Astrocyte of the cerebellum (primary cell): ENCODE measurements around the gene RPL22.

Experiments
- DNase-seq: peaks from one replicate; pipeline ENCODE4 v3.0.0-alpha.2; 2011; ENCODE audit warnings: low read depth
- H3K4me3 ChIP-seq: 2 replicates; pipeline ENCODE4 v1.5.1; 2011; ENCODE audit warnings: mild to moderate bottlenecking, low read depth, low read length, moderate library complexity
- CTCF ChIP-seq: IDR thresholded peaks from 2 replicates; pipeline ENCODE4 v1.5.1; 2012; ENCODE audit warnings: low read length, low read depth, moderate library complexity, mild to moderate bottlenecking; ENCODE audit errors: missing control alignments
- in situ Hi-C: cut with HindIII; loops from 2 replicates; pipeline ENCODE4 v1.10.0; 2017; ENCODE audit warnings: low sequenced_read_pairs

Gene RPL22

GRCh38 chr1:6149597-6149996 is 49.8 kb downstream of the RPL22 start:
- H3K4me3 ChIP-seq: no peak overlapping the region
- no peak for TF ChIP-seq CTCF
- DNase-seq: no peak
- in situ Hi-C loops: no loop called here

GRCh38 chr1:6148497-6149241 is 50.7 kb downstream of the RPL22 start:
- DNase-seq: no peak
- TF ChIP-seq CTCF: no peak
- H3K4me3 ChIP-seq: no peak overlapping the region
- in situ Hi-C loops: no loop called here

GRCh38 chr1:6145864-6146410 is 53.5 kb downstream of the RPL22 start:
- no peak for DNase-seq
- no peak overlapping the region for H3K4me3 ChIP-seq
- in situ Hi-C loops: no loop called here
- no peak for TF ChIP-seq CTCF

- H3K4me3 ChIP-seq: no peak overlapping the region
- in situ Hi-C loops: no loop called here
- no peak for TF ChIP-seq CTCF
- DNase-seq: no peak
Measured at GRCh38 chr1:6145396-6145750, 54.0 kb downstream of the RPL22 start.

- no peak for TF ChIP-seq CTCF
- no peak for DNase-seq
- in situ Hi-C loops: no loop called here
- no peak overlapping the region for H3K4me3 ChIP-seq
Measured at GRCh38 chr1:6144647-6145395, 54.6 kb downstream of the RPL22 start.

- no peak overlapping the region for H3K4me3 ChIP-seq
- no peak for TF ChIP-seq CTCF
- in situ Hi-C loops: no loop called here
- no peak for DNase-seq
Measured at GRCh38 chr1:6144175-6144574, 55.2 kb downstream of the RPL22 start.
